HG02840 (cell line): ENCODE results near the gene E2F4.
A peak's percentile ranks its signal among the peaks of the same experiment; 100 is the strongest.

ENCODE experiments used
- ATAC-seq: cut with Tn5 transposase; IDR thresholded peaks from one replicate; pipeline ENCODE4 v1.9.1; 2021; ENCODE audit warnings: mild to moderate bottlenecking, moderate library complexity, moderate number of reproducible peaks; ENCODE audit not compliant: unreplicated experiment, low FRiP score

E2F4 gene

GRCh38 chr16:67157106-67157748 lies 34.7 kb upstream of the E2F4 start:
- ATAC-seq: no peak

- ATAC-seq: no peak
Observed at GRCh38 chr16:67157892-67158635, 33.9 kb upstream of the E2F4 start.

- ATAC-seq: peak; percentile 43
Observed at GRCh38 chr16:67158637-67159600, 33.0 kb upstream of the E2F4 start.

DNA sequence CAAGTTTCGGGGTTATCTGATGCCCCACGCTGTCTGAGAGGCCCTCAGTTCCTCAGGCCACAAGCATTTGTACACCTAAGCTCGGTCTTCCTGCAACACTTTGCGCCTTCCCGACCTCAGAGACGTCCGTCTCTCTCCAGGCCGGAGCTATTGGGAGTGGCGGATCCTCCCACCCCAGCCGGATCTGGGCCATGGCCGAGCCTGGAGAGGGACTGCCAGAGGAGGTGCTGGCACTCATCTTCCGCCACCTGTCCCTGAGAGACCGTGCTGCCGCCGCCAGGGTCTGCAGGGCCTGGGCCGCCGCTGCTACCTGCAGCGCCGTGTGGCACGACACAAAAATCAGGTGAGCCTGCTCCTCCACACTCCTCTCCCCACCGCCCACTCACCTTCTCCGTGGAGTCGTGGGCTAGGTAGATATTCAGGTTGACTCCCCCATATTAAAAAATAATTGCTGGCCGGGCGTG lies 30.3 kb upstream of the E2F4 start:
- ATAC-seq: no peak

- ATAC-seq: no peak
Observed at GRCh38 chr16:67162506-67163163, 29.3 kb upstream of the E2F4 start.

GRCh38 chr16:67163164-67163998 lies 28.6 kb upstream of the E2F4 start:
- no peak for ATAC-seq

- no peak for ATAC-seq
Observed at GRCh38 chr16:67163999-67164558, 27.9 kb upstream of the E2F4 start.

- ATAC-seq: no peak
Observed at GRCh38 chr16:67164599-67165061, 27.3 kb upstream of the E2F4 start, which contains the start of gene HSF4. Gene HSF4 (plus strand): TSS chr16:67164745. CDS start chr16:67164812, 67 bp downstream.

DNA sequence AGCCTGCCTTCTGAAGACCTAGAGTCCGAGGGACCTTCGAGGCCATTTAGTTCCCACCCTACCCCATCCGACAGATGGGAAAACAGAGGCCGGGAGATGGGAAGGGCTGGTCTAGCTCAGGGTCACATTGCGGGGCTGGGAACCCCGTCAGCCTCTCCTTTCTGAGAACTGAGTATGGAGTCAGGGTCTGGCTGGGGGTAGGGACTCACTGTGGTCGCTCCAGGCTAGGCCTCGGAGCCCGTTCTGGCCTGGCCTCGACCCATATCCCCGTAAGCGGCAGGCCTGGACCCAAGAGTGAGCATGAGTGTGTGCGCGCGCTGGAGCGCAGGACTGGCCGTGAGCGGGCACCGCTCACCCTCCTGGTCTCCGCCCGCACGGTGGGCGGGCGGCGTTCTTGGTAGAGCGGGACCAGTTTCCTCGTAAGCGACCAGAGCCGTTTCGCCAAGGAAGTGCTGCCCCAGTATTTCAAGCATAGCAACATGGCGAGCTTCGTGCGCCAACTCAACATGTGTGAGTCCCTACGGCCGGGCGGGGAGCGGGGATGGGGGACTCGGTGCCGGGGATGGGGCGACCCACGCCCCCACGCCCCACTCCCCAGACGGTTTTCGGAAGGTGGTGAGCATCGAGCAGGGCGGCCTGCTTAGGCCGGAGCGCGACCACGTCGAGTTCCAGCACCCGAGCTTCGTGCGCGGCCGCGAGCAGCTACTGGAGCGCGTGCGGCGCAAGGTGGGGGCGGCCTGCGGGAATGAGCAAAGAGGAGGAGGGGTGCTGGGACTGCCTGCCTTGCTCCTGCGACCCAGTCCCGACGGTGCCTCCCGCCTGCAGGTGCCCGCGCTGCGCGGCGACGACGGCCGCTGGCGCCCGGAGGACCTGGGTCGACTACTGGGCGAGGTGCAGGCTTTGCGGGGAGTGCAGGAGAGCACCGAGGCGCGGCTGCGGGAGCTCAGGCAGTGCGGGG lies 26.6 kb upstream of the E2F4 start:
- no peak for ATAC-seq

GRCh38 chr16:67166110-67166547 lies 25.8 kb upstream of the E2F4 start:
- no peak for ATAC-seq

GRCh38 chr16:67166598-67167168 lies 25.3 kb upstream of the E2F4 start:
- ATAC-seq: no peak

GRCh38 chr16:67167588-67167987 lies 24.4 kb upstream of the E2F4 start:
- no peak for ATAC-seq

- ATAC-seq: no peak
Observed at GRCh38 chr16:67169011-67169451, 22.9 kb upstream of the E2F4 start.

DNA sequence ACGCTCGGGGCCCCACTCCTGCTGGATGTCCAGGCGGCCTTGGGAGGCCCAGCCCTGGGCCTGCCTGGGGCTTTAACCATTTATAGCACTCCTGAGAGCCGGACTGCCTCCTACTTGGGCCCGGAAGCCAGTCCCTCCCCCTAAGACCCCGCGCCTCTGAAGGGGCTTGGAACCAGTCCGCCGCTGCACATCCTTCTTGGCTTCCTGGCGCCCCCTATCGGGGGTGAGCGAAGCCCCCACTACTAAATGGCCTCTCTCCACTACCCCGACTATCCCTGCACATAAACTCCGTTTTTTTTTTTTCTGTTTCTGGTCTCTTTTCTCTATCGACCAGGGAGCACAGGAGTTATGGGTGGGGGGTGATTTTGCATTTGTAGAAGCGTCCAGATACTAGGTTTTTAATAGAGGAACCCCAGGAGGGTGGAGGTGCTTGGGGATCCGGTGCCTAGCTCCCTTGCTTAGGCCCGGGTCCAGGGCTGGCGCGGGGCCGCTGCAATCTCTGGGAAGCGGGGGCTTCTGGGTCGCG lies 22.2 kb upstream of the E2F4 start:
- ATAC-seq: no peak

GRCh38 chr16:67170168-67170948 lies 21.6 kb upstream of the E2F4 start, which contains the start of gene NOL3:
Gene NOL3 (plus strand): TSS chr16:67170538.
- ATAC-seq: peak; percentile 39

DNA sequence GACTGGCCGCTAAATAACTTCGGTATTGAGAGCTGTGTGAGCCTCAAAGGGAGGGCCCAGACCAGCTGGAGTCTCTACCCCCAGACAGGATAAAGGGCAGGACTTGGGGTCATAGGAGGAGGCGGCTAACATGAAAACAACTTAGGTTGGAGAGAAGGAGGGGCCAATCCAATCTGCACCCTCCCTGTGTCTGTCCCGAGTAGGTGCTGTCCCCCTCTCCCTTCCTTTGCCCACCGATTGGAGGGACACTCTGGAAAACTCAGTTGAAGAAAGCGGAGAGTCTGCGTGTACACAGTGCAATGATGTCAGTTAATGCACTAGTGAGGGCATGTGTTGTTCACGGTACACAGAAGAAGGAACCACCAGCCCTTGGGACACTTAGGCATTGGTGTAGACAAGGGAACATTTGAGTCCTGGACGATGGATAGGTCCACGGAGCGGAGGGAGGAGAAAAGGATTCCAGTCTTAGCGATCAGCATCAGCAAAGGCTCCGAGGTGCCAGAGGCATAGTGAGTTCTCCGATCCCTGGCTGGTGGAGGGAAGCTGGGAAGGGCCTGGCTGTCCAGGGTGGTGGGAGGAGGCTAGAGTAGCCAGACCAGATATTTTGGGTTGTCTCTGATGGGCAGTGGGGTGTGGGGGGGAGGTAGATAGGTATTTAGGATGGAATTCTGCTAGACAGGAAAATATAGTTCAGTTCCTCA lies 20.9 kb upstream of the E2F4 start:
- no peak for ATAC-seq
